ENCODE data around the gene CAMKV. TPM values are rescaled to one million over a fixed set of nuclear protein-coding genes. Genes with fewer than 3 reads are reported as not detected.

CAMKV gene
- total and polyA plus RNA-seq, 10 of the 15 experiments (the other 5 are each of a cell fraction or from before 2014, with no cell fraction given) = 0.06 to 0.20 TPM; not detected in 8

- intact Hi-C loops (cut with micrococcal nuclease; ENCODE audit: unreplicated experiment) = no loop called here
- BruUV-seq (replicated peaks) = no TSS peak
- Histone ChIP-seq H3K27me3 (replicated peaks in 1 of 2; ENCODE audit: control insufficient read depth in 2 of 2, insufficient read depth in 2 of 2, low read length in 1 of 2) (peaks cover 0 to 2% of the 10 kb centered on the region in 2 experiments; a peak in 2 of 4 replicates), H3K4me1 (ENCODE audit: control insufficient read depth, insufficient read depth, low read length) (no peaks in the 10 kb centered on the region), H3K9me3 (replicated peaks; ENCODE audit: control insufficient read depth, insufficient read depth, low read length) (no peaks in the 10 kb centered on the region), H3K4me3 (no peak overlapping the region), H3K36me3 (ENCODE audit: control insufficient read depth in 2 of 2, insufficient read depth in 2 of 2, low read length in 1 of 2) (no peaks in the 10 kb centered on the region), H3K4me2 (ENCODE audit: control insufficient read depth, insufficient read depth) (no peak overlapping the region), H2AFZ (ENCODE audit: control insufficient read depth, low read depth, low read length) (no peak overlapping the region), H3K79me2 (ENCODE audit: control insufficient read depth, insufficient read depth, low read length) (no peaks in the 10 kb centered on the region), H3K27ac (ENCODE audit: control insufficient read depth, insufficient read depth) (no peak overlapping the region), H3K9ac (ENCODE audit: control insufficient read depth, insufficient read depth, low read length) (no peak overlapping the region), H4K20me1 (ENCODE audit: control insufficient read depth, insufficient read depth) (no peaks in the 10 kb centered on the region)
- in situ Hi-C loops (cut with MboI) = no loop called here
- DNase-seq (ENCODE audit: low read depth, low spot score) (no peak), ATAC-seq (peak; percentile 29; the same call in 2 of the 3 replicates), FAIRE-seq (no peak)
- 35% methylated on average over 6 of the region's 6 CpGs for WGBS (ENCODE audit: insufficient coverage, insufficient replicate concordance, low lambda C conversion rate, missing lambda C conversion rate)
- ChIA-PET POLR2A (no interaction called here), RAD21 (ENCODE audit: unreplicated experiment) (interaction anchor here (1.2 kb wide), 1 partner anchor 43 kb away, joined by 3 read pairs; no protein-coding TSS in a partner anchor), CTCF (interaction anchor here (0.6 to 1.1 kb wide), 3 partner anchors 9 to 49 kb away, joined by 3 to 4 read pairs (median 3); no protein-coding TSS in a partner anchor), SMC1A (ENCODE audit: uncharacterized antibody, unreplicated experiment) (no interaction called here)
- no peak for TF ChIP-seq PAX8 (IDR thresholded peaks at IDR 0.05)
- TF ChIP-seq CREM (IDR thresholded peaks at IDR 0.05; ENCODE audit: low read depth) = no peak
- TF ChIP-seq, protein P1, sequence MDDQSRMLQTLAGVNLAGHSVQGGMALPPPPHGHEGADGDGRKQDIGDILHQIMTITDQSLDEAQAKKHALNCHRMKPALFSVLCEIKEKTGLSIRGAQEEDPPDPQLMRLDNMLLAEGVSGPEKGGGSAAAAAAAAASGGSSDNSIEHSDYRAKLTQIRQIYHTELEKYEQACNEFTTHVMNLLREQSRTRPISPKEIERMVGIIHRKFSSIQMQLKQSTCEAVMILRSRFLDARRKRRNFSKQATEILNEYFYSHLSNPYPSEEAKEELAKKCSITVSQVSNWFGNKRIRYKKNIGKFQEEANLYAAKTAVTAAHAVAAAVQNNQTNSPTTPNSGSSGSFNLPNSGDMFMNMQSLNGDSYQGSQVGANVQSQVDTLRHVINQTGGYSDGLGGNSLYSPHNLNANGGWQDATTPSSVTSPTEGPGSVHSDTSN (IDR thresholded peaks at IDR 0.05; ENCODE audit: insufficient replicate concordance, low read depth, low read length) = no peak
- no peak for TF ChIP-seq IRF4 (IDR thresholded peaks at IDR 0.05; ENCODE audit: low read depth, low read length)
- TF ChIP-seq CHD1 (IDR thresholded peaks at IDR 0.05; ENCODE audit: low read depth, low read length) = no peak
- TF ChIP-seq, protein P2, sequence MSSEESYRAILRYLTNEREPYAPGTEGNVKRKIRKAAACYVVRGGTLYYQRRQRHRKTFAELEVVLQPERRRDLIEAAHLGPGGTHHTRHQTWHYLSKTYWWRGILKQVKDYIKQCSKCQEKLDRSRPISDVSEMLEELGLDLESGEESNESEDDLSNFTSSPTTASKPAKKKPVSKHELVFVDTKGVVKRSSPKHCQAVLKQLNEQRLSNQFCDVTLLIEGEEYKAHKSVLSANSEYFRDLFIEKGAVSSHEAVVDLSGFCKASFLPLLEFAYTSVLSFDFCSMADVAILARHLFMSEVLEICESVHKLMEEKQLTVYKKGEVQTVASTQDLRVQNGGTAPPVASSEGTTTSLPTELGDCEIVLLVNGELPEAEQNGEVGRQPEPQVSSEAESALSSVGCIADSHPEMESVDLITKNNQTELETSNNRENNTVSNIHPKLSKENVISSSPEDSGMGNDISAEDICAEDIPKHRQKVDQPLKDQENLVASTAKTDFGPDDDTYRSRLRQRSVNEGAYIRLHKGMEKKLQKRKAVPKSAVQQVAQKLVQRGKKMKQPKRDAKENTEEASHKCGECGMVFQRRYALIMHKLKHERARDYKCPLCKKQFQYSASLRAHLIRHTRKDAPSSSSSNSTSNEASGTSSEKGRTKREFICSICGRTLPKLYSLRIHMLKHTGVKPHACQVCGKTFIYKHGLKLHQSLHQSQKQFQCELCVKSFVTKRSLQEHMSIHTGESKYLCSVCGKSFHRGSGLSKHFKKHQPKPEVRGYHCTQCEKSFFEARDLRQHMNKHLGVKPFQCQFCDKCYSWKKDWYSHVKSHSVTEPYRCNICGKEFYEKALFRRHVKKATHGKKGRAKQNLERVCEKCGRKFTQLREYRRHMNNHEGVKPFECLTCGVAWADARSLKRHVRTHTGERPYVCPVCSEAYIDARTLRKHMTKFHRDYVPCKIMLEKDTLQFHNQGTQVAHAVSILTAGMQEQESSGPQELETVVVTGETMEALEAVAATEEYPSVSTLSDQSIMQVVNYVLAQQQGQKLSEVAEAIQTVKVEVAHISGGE (CRISPR knock-in tag; IDR thresholded peaks at IDR 0.05) = no peak
- no peak for TF ChIP-seq MEF2B (IDR thresholded peaks at IDR 0.05; ENCODE audit: partially characterized antibody, poor library complexity, severe bottlenecking)
- TF ChIP-seq, protein P3, sequence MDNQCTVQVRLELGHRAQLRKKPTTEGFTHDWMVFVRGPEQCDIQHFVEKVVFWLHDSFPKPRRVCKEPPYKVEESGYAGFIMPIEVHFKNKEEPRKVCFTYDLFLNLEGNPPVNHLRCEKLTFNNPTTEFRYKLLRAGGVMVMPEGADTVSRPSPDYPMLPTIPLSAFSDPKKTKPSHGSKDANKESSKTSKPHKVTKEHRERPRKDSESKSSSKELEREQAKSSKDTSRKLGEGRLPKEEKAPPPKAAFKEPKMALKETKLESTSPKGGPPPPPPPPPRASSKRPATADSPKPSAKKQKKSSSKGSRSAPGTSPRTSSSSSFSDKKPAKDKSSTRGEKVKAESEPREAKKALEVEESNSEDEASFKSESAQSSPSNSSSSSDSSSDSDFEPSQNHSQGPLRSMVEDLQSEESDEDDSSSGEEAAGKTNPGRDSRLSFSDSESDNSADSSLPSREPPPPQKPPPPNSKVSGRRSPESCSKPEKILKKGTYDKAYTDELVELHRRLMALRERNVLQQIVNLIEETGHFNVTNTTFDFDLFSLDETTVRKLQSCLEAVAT (IDR thresholded peaks at IDR 0.05) = no peak
- TF ChIP-seq FOXM1 (IDR thresholded peaks at IDR 0.05; ENCODE audit: low read depth, low read length) = no peak
- TF ChIP-seq PML (IDR thresholded peaks at IDR 0.05; ENCODE audit: low read length) = no peak
- TF ChIP-seq, protein P4, sequence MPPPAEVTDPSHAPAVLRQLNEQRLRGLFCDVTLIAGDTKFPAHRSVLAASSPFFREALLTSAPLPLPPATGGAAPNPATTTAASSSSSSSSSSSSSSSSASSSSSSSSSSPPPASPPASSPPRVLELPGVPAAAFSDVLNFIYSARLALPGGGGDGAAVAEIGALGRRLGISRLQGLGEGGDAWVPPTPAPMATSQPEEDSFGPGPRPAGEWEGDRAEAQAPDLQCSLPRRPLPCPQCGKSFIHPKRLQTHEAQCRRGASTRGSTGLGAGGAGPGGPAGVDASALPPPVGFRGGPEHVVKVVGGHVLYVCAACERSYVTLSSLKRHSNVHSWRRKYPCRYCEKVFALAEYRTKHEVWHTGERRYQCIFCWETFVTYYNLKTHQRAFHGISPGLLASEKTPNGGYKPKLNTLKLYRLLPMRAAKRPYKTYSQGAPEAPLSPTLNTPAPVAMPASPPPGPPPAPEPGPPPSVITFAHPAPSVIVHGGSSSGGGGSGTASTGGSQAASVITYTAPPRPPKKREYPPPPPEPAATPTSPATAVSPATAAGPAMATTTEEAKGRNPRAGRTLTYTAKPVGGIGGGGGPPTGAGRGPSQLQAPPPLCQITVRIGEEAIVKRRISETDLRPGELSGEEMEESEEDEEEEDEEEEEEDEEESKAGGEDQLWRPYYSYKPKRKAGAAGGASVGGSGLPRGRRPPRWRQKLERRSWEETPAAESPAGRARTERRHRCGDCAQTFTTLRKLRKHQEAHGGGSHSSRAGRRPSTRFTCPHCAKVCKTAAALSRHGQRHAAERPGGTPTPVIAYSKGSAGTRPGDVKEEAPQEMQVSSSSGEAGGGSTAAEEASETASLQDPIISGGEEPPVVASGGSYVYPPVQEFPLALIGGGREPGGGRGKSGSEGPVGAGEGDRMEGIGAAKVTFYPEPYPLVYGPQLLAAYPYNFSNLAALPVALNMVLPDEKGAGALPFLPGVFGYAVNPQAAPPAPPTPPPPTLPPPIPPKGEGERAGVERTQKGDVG (CRISPR knock-in tag; IDR thresholded peaks at IDR 0.05) = no peak
- no peak for TF ChIP-seq NRF1 (conservative IDR thresholded peaks at IDR 0.05; ENCODE audit: low read depth, low read length)
- no peak for TF ChIP-seq NFYB (IDR thresholded peaks at IDR 0.05; ENCODE audit: insufficient read depth, low read depth, low read length)
- TF ChIP-seq ZBED1 (IDR thresholded peaks at IDR 0.05; ENCODE audit: borderline replicate concordance) = no peak
- no peak for TF ChIP-seq ZNF207 (IDR thresholded peaks at IDR 0.05; ENCODE audit: borderline replicate concordance)
These were observed 12.5 kb upstream of the CAMKV start for GRCh38 chr3:49882166-49882565.

All from GM12878 (cell line).